NCI-H69 (cell line): Measurements from ENCODE around the gene GRB14.
"Not testable (repeated sequence)": the region's sequence is repeated elsewhere in the genome, so short reads cannot be mapped to it uniquely, and the experiment has no call there.

Source experiments
- DNase-seq: peaks from one replicate; lab custom pipeline; 2025; lab: John Stamatoyannopoulos, UW

GRB14 gene

GRCh38 chr2:164620873-164621763 lies at the start of gene GRB14:
Gene GRB14 (minus strand): TSS chr2:164621482. CDS start chr2:164621309, 173 bp downstream.
- DNase-seq = no peak

GRCh38 chr2:164669291-164669690 lies 48.0 kb upstream of the GRB14 start:
- DNase-seq = no peak

- no peak for DNase-seq
Observed at GRCh38 chr2:164667566-164667965, 46.3 kb upstream of the GRB14 start.

- no peak for DNase-seq
Observed at GRCh38 chr2:164664070-164664469, 42.8 kb upstream of the GRB14 start.

- DNase-seq = no peak
Observed at GRCh38 chr2:164662868-164663631, 41.8 kb upstream of the GRB14 start.

- DNase-seq = no peak
Observed at GRCh38 chr2:164662066-164662465, 40.8 kb upstream of the GRB14 start.

GRCh38 chr2:164661349-164661748 lies 40.1 kb upstream of the GRB14 start:
- no peak for DNase-seq

- DNase-seq = no peak
Observed at GRCh38 chr2:164657129-164657528, 35.8 kb upstream of the GRB14 start.

GRCh38 chr2:164655750-164656149 lies 34.5 kb upstream of the GRB14 start:
- no peak for DNase-seq

GRCh38 chr2:164655336-164655735 lies 34.1 kb upstream of the GRB14 start:
- DNase-seq = no peak

- DNase-seq = no peak
Observed at GRCh38 chr2:164651361-164651760, 30.1 kb upstream of the GRB14 start.

- DNase-seq = no peak
Observed at GRCh38 chr2:164644036-164644700, 22.9 kb upstream of the GRB14 start.

- DNase-seq = no peak
Observed at GRCh38 chr2:164642946-164643555, 21.8 kb upstream of the GRB14 start.

GRCh38 chr2:164642268-164642667 lies 21.0 kb upstream of the GRB14 start:
- no peak for DNase-seq

- DNase-seq = not testable (repeated sequence)
Observed at GRCh38 chr2:164628319-164628718, 7.0 kb upstream of the GRB14 start.

- DNase-seq = no peak
Observed at GRCh38 chr2:164625378-164625971, 4.2 kb upstream of the GRB14 start.

- DNase-seq = no peak
Observed at GRCh38 chr2:164624316-164624715, 3.0 kb upstream of the GRB14 start.

- no peak for DNase-seq
Observed at GRCh38 chr2:164622338-164623106, 1.2 kb upstream of the GRB14 start.

- DNase-seq = no peak
Observed at GRCh38 chr2:164621764-164622105, 453 bp upstream of the GRB14 start.

GRCh38 chr2:164620457-164620856 lies 825 bp downstream of the GRB14 start:
- DNase-seq = no peak

- no peak for DNase-seq
Observed at GRCh38 chr2:164617466-164617865, 3.8 kb downstream of the GRB14 start.
